A549 (cell line): Measurements from ENCODE around the gene TRIML1.

ENCODE experiments used
- CHD4 ChIP-seq: fragments of 200-600 bp; sonication (generic); IDR thresholded peaks from 2 replicates; pipeline ENCODE4 v1.6.1; 2016; ENCODE audit warnings: antibody characterized with exemption, mild to moderate bottlenecking, borderline replicate concordance
- CTCF ChIP-seq: fragments of >200 bp; sonication (Bioruptor Twin); formaldehyde crosslinking; IDR thresholded peaks from 3 replicates; pipeline ENCODE4 v1.5.1; 2016
- FOXS1 ChIP-seq: fragments of 250-450 bp; sonication (Bioruptor Pico); IDR thresholded peaks from 2 replicates; pipeline ENCODE4 v1.5.0; 2020; ENCODE audit warnings: mild to moderate bottlenecking, moderate library complexity
- PHF8 ChIP-seq: fragments of 200-600 bp; sonication (generic); IDR thresholded peaks from 2 replicates; pipeline ENCODE4 v1.6.1; 2016; ENCODE audit warnings: low read depth, mild to moderate bottlenecking, antibody characterized with exemption, moderate library complexity, borderline replicate concordance

DNA sequence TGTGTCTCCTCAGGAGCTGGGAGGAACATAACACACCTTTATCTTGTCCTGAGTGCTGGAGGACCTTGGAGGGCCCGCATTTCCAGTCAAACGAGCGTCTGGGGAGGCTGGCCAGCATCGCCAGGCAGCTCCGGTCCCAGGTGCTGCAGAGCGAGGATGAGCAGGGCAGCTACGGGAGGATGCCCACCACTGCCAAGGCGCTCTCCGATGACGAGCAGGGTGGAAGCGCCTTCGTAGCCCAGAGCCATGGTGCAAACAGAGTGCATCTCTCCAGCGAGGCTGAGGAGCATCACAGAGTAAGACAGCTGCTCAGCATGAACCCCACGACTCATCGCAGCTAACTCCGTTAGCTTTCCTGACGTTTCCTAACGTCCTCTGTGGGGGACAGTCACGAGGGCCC, 430 bp downstream of the TRIML1 start:
- TF ChIP-seq CHD4 (no peak), FOXS1 (no peak), PHF8 (no peak), CTCF (no peak)
